Calu3 (cell line): ENCODE data around the gene ZNF684. TPM values are rescaled to one million over a fixed set of nuclear protein-coding genes. Genes with fewer than 3 reads are reported as not detected.
"Not testable (repeated sequence)": the region's sequence is repeated elsewhere in the genome, so short reads cannot be mapped to it uniquely, and the experiment has no call there.

ENCODE experiments used
- BruUV-seq: library from RNA; stranded (reverse); fragments of 400-500 nt; replicated peaks from 2 replicates; lab custom pipeline; 2021; lab: Mats Ljungman, UMichigan
- CTCF ChIA-PET: fragments of 300-600 bp; sonication (Branson Sonifier 250); formaldehyde crosslinking; loops from one replicate; lab custom pipeline; 2022; ENCODE audit warnings: antibody characterized with exemption; lab: Charles Lee
- DNase-seq: peaks from one replicate; pipeline ENCODE4 v3.0.0; 2022
- H3K27ac Mint-ChIP-seq: one replicate; pipeline ENCODE4 v1.8.0; 2022; ENCODE audit warnings: mixed read lengths; ENCODE audit not compliant: unreplicated experiment
- H3K27me3 Mint-ChIP-seq: one replicate; pipeline ENCODE4 v1.8.0; 2022; ENCODE audit warnings: mixed read lengths; ENCODE audit not compliant: unreplicated experiment
- H3K36me3 Mint-ChIP-seq: one replicate; pipeline ENCODE4 v1.8.0; 2022; ENCODE audit warnings: mild to moderate bottlenecking, moderate library complexity, mixed read lengths; ENCODE audit not compliant: insufficient read depth, unreplicated experiment
- H3K4me1 Mint-ChIP-seq: one replicate; pipeline ENCODE4 v1.8.0; 2022; ENCODE audit warnings: mild to moderate bottlenecking, low read depth, mixed read lengths; ENCODE audit not compliant: unreplicated experiment
- H3K4me3 Mint-ChIP-seq: one replicate; pipeline ENCODE4 v1.8.0; 2022; ENCODE audit warnings: mild to moderate bottlenecking, low read depth, moderate library complexity, mixed read lengths; ENCODE audit not compliant: unreplicated experiment
- H3K9me3 Mint-ChIP-seq: one replicate; pipeline ENCODE4 v1.8.0; 2022; ENCODE audit warnings: low read depth, mixed read lengths; ENCODE audit not compliant: unreplicated experiment
- intact Hi-C: fragments of 100-400 bp; cut with micrococcal nuclease; formaldehyde crosslinking; loops from one replicate; pipeline ENCODE4 v1.10.0; 2022; ENCODE audit not compliant: unreplicated experiment
- total RNA-seq: library from RNA; stranded (reverse); gene quantifications from 2 replicates; pipeline ENCODE4 v1.2.3, GENCODE V29; 2022
- TF ChIP-seq, protein P1 (sequence below): fragments of 200-600 bp; IDR thresholded peaks from one replicate; pipeline ENCODE4 v1.8.0; 2022; ENCODE audit warnings: antibody characterized with exemption; ENCODE audit not compliant: unreplicated experiment

Gene ZNF684
- total RNA-seq, 1 experiment from 2014 or later = 5.1 TPM

DNA sequence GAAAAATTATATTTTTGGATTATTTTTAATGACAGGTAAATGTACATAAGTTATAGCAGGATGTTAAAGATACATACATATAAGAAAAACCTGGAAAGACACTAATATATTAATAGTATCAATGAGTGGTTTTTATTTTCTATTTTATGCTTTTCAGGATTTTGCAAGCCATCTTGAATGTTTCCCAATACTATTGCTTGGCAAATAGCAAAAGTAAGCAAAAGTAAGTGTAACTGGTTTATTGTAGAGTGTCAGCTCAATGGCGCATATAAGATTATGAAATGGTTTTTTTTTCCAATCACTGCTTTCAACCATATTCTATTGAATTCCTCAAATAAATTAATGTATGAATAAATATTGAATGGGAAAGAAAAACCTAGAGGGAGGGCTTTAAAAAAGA, 36.4 kb downstream of the ZNF684 start:
- Mint-ChIP-seq H3K27me3 (peaks cover 15% of the 10 kb centered on the region), H3K4me3 (no peak overlapping the region), H3K9me3 (peaks cover 4% of the 10 kb centered on the region), H3K36me3 (no peaks in the 10 kb centered on the region), H3K4me1 (no peaks in the 10 kb centered on the region), H3K27ac (no peak overlapping the region)
- TF ChIP-seq, protein P1, sequence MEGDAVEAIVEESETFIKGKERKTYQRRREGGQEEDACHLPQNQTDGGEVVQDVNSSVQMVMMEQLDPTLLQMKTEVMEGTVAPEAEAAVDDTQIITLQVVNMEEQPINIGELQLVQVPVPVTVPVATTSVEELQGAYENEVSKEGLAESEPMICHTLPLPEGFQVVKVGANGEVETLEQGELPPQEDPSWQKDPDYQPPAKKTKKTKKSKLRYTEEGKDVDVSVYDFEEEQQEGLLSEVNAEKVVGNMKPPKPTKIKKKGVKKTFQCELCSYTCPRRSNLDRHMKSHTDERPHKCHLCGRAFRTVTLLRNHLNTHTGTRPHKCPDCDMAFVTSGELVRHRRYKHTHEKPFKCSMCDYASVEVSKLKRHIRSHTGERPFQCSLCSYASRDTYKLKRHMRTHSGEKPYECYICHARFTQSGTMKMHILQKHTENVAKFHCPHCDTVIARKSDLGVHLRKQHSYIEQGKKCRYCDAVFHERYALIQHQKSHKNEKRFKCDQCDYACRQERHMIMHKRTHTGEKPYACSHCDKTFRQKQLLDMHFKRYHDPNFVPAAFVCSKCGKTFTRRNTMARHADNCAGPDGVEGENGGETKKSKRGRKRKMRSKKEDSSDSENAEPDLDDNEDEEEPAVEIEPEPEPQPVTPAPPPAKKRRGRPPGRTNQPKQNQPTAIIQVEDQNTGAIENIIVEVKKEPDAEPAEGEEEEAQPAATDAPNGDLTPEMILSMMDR = no peak
- BruUV-seq = no TSS peak
- intact Hi-C loops = loop anchor here (2.0 kb wide), 1 partner anchor 45 kb away; no protein-coding TSS in a partner anchor
- DNase-seq = no peak
- CTCF ChIA-PET = no interaction called here

GRCh38 chr1:40574805-40575204, 43.4 kb downstream of the ZNF684 start:
- H3K36me3 Mint-ChIP-seq, DNase-seq, H3K4me3 Mint-ChIP-seq, BruUV-seq, H3K27ac Mint-ChIP-seq, intact Hi-C loops, H3K4me1 Mint-ChIP-seq, H3K27me3 Mint-ChIP-seq, H3K9me3 Mint-ChIP-seq: not testable (repeated sequence)
- CTCF ChIA-PET = interaction anchor here (0.7 kb wide), 1 partner anchor 91 kb away, joined by 4 read pairs; no protein-coding TSS in a partner anchor

DNA sequence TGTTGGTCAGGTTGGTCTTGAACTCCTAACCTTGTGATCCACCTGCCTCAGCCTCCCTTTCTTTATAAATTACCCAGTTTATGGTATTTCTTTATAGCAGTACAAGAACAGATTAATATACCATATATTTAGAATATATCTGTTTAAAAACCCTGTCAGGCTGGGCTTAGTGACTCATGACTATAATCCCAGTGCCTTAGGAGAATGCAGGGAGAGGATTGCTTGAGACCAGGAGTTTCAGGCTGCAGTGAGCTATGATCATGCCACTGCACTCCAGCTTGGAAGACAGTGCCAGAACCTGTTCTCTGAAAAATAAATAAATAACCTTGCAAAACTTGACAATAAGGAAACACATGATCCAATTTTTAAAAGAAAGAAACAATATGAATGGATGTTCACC, 43.9 kb downstream of the ZNF684 start:
- intact Hi-C loops = no loop called here
- H3K27me3 Mint-ChIP-seq = peaks cover 10% of the 10 kb centered on the region
- no peaks in the 10 kb centered on the region for H3K4me1 Mint-ChIP-seq
- BruUV-seq = no TSS peak
- TF ChIP-seq, protein P1 = no peak
- CTCF ChIA-PET = interaction anchor here (0.7 kb wide), 1 partner anchor 91 kb away, joined by 4 read pairs; no protein-coding TSS in a partner anchor
- no peaks in the 10 kb centered on the region for H3K9me3 Mint-ChIP-seq
- no peaks in the 10 kb centered on the region for H3K36me3 Mint-ChIP-seq
- no peak overlapping the region for H3K27ac Mint-ChIP-seq
- DNase-seq = no peak
- no peak overlapping the region for H3K4me3 Mint-ChIP-seq

DNA sequence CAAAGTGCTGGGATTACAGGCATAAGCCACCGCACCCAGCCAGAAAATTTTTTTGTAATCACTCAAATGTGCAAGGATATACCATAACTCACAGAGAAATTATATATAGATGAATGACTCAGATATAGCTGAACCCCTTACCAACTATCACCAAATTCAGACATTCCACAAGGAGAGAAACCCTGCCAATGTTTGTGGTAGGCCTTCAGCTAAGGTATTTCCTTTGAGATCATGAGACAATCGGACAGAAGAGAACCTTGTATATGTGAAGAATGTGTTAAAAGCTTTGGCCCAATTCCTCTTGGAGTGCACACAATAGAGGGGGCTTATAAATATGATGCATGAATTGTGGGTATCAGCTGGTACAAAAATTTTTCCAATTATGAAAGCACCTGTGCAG, 50.7 kb downstream of the ZNF684 start:
- no peaks in the 10 kb centered on the region for H3K4me1 Mint-ChIP-seq

GRCh38 chr1:40583980-40584379, 52.5 kb downstream of the ZNF684 start:
- H3K36me3 Mint-ChIP-seq = no peaks in the 10 kb centered on the region
- TF ChIP-seq, protein P1 = no peak
- no TSS peak for BruUV-seq
- DNase-seq = no peak
- CTCF ChIA-PET = no interaction called here
- H3K27ac Mint-ChIP-seq = no peak overlapping the region
- no peaks in the 10 kb centered on the region for H3K9me3 Mint-ChIP-seq
- peaks cover 40% of the 10 kb centered on the region for H3K27me3 Mint-ChIP-seq
- no peak overlapping the region for H3K4me3 Mint-ChIP-seq
- no peaks in the 10 kb centered on the region for H3K4me1 Mint-ChIP-seq
- intact Hi-C loops = no loop called here

More for the DNA sequence above, 50.7 kb downstream of the ZNF684 start:
- no peaks in the 10 kb centered on the region for H3K9me3 Mint-ChIP-seq
- no peak overlapping the region for H3K27ac Mint-ChIP-seq
- DNase-seq = no peak
- H3K36me3 Mint-ChIP-seq = no peaks in the 10 kb centered on the region
- H3K27me3 Mint-ChIP-seq = peaks cover 26% of the 10 kb centered on the region
- H3K4me3 Mint-ChIP-seq = no peak overlapping the region
- BruUV-seq = no TSS peak
- intact Hi-C loops = no loop called here
- CTCF ChIA-PET = no interaction called here
- TF ChIP-seq, protein P1 = no peak
